HG02884 (cell line): ENCODE measurements around the gene CD72.
A peak's percentile ranks its signal among the peaks of the same experiment; 100 is the strongest.
"Not testable (repeated sequence)": the region's sequence is repeated elsewhere in the genome, so short reads cannot be mapped to it uniquely, and the experiment has no call there.

Source experiments
- ATAC-seq: cut with Tn5 transposase; IDR thresholded peaks from one replicate; pipeline ENCODE4 v1.9.1; 2021; ENCODE audit warnings: mild to moderate bottlenecking, moderate library complexity; ENCODE audit not compliant: unreplicated experiment

The CD72 gene

GRCh38 chr9:35618854-35619799 lies 914 bp upstream of the CD72 start:
- ATAC-seq, result peak; percentile 41

GRCh38 chr9:35617548-35617947 lies 665 bp downstream of the CD72 start:
- ATAC-seq, result no peak

- peak; percentile 40 for ATAC-seq
These were observed 1.3 kb downstream of the CD72 start for GRCh38 chr9:35616681-35617459.

GRCh38 chr9:35615981-35616680 lies 2.1 kb downstream of the CD72 start:
- no peak for ATAC-seq

GRCh38 chr9:35612843-35613242 lies 5.4 kb downstream of the CD72 start:
- no peak for ATAC-seq

DNA sequence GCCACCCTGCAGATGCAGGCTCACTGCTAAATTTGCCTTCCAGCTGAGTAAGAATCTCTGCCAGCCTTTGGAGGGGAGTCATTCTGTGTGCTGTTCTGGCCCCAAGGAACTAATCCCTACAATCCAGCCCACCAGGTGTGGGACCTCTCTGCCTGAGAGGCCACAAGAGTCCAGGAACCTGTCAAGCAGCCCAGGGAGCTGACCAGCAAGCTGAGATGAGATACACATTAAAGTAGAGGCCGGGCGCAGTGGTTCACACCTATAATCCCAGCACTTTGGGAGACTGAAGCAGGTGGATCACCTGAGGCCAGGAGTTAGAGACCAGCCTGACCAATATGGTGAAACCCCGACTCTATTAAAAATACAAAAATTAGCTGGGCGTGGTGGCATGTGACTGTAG lies 6.1 kb downstream of the CD72 start:
- not testable (repeated sequence) for ATAC-seq

- no peak for ATAC-seq
These were observed 6.9 kb downstream of the CD72 start for GRCh38 chr9:35611230-35611797.

DNA sequence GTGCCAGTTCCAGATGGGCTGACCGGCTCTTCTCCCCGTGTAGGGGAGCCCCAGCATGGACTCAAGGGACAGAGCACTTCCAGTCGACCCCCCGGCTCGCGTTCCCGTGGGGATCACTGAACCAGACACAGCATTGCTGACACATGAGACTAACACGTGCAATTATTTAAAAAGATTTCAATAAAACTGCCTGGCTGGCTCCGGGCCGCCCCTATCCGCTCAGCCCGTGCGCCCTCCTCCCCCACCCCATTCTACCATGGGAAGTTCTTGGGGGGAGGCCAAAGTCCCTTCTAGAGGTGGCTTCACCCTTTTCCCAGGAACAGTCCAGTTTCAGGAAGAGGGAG lies 8.4 kb downstream of the CD72 start:
- ATAC-seq, result no peak

GRCh38 chr9:35609001-35609819 lies 9.0 kb downstream of the CD72 start:
- no peak for ATAC-seq

- no peak for ATAC-seq
These were observed 10.0 kb downstream of the CD72 start for GRCh38 chr9:35608221-35608620.

DNA sequence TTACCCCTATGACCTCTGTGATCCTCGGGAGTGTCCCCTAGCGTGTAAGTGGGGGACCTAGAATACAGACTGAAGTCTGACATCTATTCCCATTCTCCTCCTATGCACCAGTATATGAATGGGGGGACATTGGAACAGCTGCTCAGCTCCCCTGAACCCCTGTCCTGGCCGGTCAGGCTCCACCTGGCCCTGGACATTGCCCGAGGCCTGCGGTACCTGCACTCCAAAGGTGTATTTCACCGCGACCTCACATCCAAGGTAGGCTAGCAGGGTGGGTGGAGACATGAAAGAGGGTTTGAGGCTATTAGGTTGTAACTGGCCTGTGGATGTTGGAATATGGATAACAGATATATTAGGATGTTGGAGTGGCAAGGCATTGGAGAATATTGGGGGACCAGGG lies 11.5 kb downstream of the CD72 start:
- ATAC-seq, result no peak

DNA sequence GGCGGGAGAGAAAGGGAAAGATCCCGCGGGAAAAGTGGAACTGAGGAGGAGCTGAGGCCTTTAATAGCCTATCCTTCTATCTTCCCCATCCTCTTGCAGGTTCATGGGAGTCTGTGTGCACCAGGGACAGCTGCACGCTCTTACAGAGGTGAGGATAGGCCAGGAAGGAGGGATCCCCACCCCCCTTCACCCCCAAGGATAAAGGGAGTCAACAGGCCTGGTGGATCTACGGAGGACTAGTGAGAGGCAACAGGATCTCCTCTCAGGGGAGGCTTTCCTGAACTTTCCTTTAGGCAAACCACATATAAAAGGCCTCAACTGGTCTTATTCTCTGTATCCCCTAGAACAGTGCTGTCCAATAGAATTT lies 12.1 kb downstream of the CD72 start:
- ATAC-seq, result no peak

GRCh38 chr9:35605351-35606137 lies 12.7 kb downstream of the CD72 start:
- ATAC-seq, result peak; percentile 14

DNA sequence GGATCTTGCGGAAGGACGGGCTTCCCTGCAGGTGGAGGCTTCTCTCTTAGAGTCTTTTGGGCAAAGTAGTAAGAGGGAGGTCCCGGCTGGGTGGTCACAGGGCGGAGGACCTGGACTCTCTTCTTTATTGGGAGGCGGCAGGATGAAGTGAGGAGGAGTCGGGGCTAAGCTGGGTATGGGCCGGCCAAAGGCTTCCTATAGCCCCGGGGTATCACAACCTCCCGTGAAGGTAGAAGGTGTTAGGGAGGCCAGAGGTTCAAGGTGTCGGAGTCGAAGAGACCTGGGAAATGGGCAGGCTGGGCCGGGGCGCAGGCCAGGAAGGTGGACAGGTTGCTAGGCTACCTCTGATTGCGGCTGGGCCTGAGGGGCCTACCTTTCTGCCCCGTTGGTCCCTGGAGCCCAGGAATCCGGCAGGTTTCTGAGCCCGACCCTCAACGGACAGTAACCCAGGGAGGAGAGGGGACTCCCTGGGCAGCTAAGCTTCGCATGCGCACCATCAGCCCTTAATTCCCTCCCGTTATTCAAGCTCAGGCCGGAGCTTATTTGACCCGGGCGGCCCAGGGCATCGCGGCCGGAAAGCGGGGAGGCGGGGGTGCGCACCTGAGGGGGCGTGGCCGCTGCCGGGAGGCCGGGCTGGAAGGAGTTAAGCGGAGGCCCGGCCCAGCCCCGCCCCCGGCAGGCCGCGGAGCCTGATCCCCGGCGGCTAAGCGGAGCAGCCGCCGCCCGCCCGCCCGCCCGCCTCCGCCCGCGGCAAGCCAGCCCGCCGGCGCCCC lies 13.4 kb downstream of the CD72 start, which contains the start of gene TESK1:
Gene TESK1 (plus strand): TSS at position 685 of the 773 bp plus-strand sequence. CDS start 358 bp downstream, outside the sequence.
- peak; percentile 36 for ATAC-seq

GRCh38 chr9:35603986-35604577 lies 14.1 kb downstream of the CD72 start:
- peak; percentile 79 for ATAC-seq

- ATAC-seq, result no peak
These were observed 14.7 kb downstream of the CD72 start for GRCh38 chr9:35603506-35603985.

GRCh38 chr9:35599763-35600604 lies 18.2 kb downstream of the CD72 start:
- ATAC-seq, result no peak
